HepG2 (cell line): ENCODE measurements around the gene THAP3. TPM values are rescaled to one million over a fixed set of nuclear protein-coding genes. Genes with fewer than 3 reads are reported as not detected.

Experiments
- ATAC-seq: fragments of 200-7000 bp; cut with Tn5 transposase; 3 replicates; pipeline ENCODE4 v1.9.1; 2020; ENCODE audit warnings: mild to moderate bottlenecking, moderate library complexity
- BruUV-seq: library from RNA; stranded (reverse); fragments of 400-500 nt; replicated peaks from 2 replicates; lab custom pipeline; 2021; lab: Mats Ljungman, UMichigan
- CTCF ChIA-PET: fragments of 300-600 bp; formaldehyde crosslinking; extraction: SDS; loops from one replicate; lab custom pipeline; 2021; ENCODE audit warnings: low total read pairs, inconsistent platforms, low intra/inter-chr PET ratio; lab: Yijun Ruan, JAX
- POLR2A ChIA-PET: fragments of 350-600 bp; sonication (Branson Sonifier 250); formaldehyde crosslinking; loops from one replicate; lab custom pipeline; 2020; ENCODE audit warnings: antibody characterized with exemption, inconsistent platforms; lab: Yijun Ruan, JAX
- DNase-seq: peaks from one replicate; pipeline ENCODE4 v3.0.0-alpha.2; 2015; ENCODE audit warnings: low spot score
- FAIRE-seq: peaks from 3 replicates; lab custom pipeline; 2011; peaks lifted over from hg19 to GRCh38; lab: Jason Lieb, UNC
- H2AFZ ChIP-seq: one replicate; pipeline ENCODE4 v1.6.1; 2011; ENCODE audit warnings: low read length, inconsistent platforms
- H3K27ac ChIP-seq: fragments of 300-600 bp; 3 replicates; pipeline ENCODE4 v1.8.0; 2011; ENCODE audit warnings: mixed run types, mild to moderate bottlenecking, mixed read lengths, low read length, inconsistent platforms; ENCODE audit not compliant: insufficient read depth; ENCODE audit errors: extremely low read length
- H3K27me3 ChIP-seq, 2 experiments: fragments of 200-600 bp in 1 of 2; 2 replicates in 1 of 2; 3 replicates in 1 of 2; pipeline versions ENCODE4 v1.6.0 to v1.8.0; 2011; ENCODE audit warnings: low read length in 2 of 2, mild to moderate bottlenecking in 2 of 2, moderate library complexity in 2 of 2, inconsistent platforms in 1 of 2; ENCODE audit not compliant: insufficient read depth in 2 of 2, control insufficient read depth in 1 of 2
- H3K36me3 ChIP-seq, 2 experiments: fragments of 200-600 bp in 1 of 2; replicated peaks in 1 of 2; 2 replicates in 1 of 2; 3 replicates in 1 of 2; pipeline versions ENCODE4 v1.5.1 to v1.8.0; 2011; ENCODE audit warnings: low read length in 2 of 2, inconsistent platforms in 1 of 2; ENCODE audit not compliant: insufficient read depth in 2 of 2, control insufficient read depth in 1 of 2
- H3K4me1 ChIP-seq: 2 replicates; pipeline ENCODE4 v1.5.1; 2012; ENCODE audit warnings: low read length, inconsistent platforms; ENCODE audit not compliant: insufficient read depth
- H3K4me2 ChIP-seq: 2 replicates; pipeline ENCODE4 v1.6.0; 2011; ENCODE audit warnings: low read depth, low read length, inconsistent platforms
- H3K4me3 ChIP-seq, 3 experiments: fragments of 200-600 bp in 1 of 3; sonication (generic), shearing (Covaris generic) in 1 of 3; replicated peaks in 1 of 3; 2 replicates each; pipeline ENCODE4 v1.5.1; 2011 to 2016; ENCODE audit warnings: low read length in 3 of 3, inconsistent platforms in 2 of 3, low read depth in 2 of 3, mild to moderate bottlenecking in 2 of 3, control low read depth in 1 of 3, mixed read lengths in 1 of 3; ENCODE audit not compliant: insufficient read depth in 1 of 3
- H3K79me2 ChIP-seq: one replicate; pipeline ENCODE4 v1.6.1; 2011; ENCODE audit warnings: low read length, inconsistent platforms; ENCODE audit not compliant: insufficient read depth
- H3K9ac ChIP-seq: 2 replicates; pipeline ENCODE4 v1.6.0; 2011; ENCODE audit warnings: mild to moderate bottlenecking, low read depth, low read length, inconsistent platforms; ENCODE audit not compliant: insufficient read depth
- H3K9me3 ChIP-seq: 2 replicates; pipeline ENCODE4 v1.5.1; 2012; ENCODE audit warnings: mild to moderate bottlenecking, low read length
- H4K20me1 ChIP-seq: 2 replicates; pipeline ENCODE4 v1.6.0; 2011; ENCODE audit warnings: inconsistent platforms, mild to moderate bottlenecking, low read length, moderate library complexity; ENCODE audit not compliant: insufficient read depth
- KAT2B ChIP-seq: fragments of 150-350 bp; IDR thresholded peaks from 2 replicates; pipeline ENCODE4 v1.6.1; 2014; ENCODE audit warnings: low read depth, low read length, borderline replicate concordance
- TEAD3 ChIP-seq: optimal IDR thresholded peaks from 2 replicates; pipeline ENCODE3; 2016; ENCODE audit warnings: borderline replicate concordance
- ZNF121 ChIP-seq: sonication (generic); formaldehyde crosslinking; IDR thresholded peaks from 2 replicates; pipeline ENCODE4 v1.5.0; 2020; ENCODE audit warnings: mild to moderate bottlenecking, missing genetic modification reagents
- ZNF292 ChIP-seq: sonication (generic); formaldehyde crosslinking; IDR thresholded peaks from 2 replicates; pipeline ENCODE4 v1.8.1; 2022; ENCODE audit warnings: mild to moderate bottlenecking, low read depth, missing genetic modification reagents, borderline replicate concordance
- WGBS: methylation state at CpG from one replicate; pipeline ENCODE4 v1.1.6; 2017; ENCODE audit warnings: low lambda C conversion rate; 5-methylcytosine and 5-hydroxymethylcytosine counted together
- in situ Hi-C: cut with HindIII; loops from 2 replicates; pipeline ENCODE4 v1.10.0; 2017; ENCODE audit warnings: low pct_unique_long_range_greater_than_20kb; ENCODE audit not compliant: extremely low pct_ligation_motif_present
- intact Hi-C: fragments of 100-400 bp; cut with micrococcal nuclease; formaldehyde crosslinking; loops from one replicate; pipeline ENCODE4 v1.10.0; 2022; ENCODE audit not compliant: unreplicated experiment
- polyA plus RNA-seq, 8 experiments: library from polyadenylated mRNA; depleted of rRNA in 3 of 8; stranded (reverse) in 7 of 8; unstranded in 1 of 8; fragments of >200 nt; fragmentation: Illumina TruSeq in 4 of 8; extraction: Trizol in 4 of 8; gene quantifications; 2 replicates each; pipeline versions ENCODE4 v1.2.1 to v1.2.3, GENCODE V29; 2011 to 2016; ENCODE audit warnings: low read depth in 4 of 8, missing spikeins in 1 of 8, mixed read lengths in 1 of 8; ENCODE audit not compliant: insufficient read depth in 1 of 8
- total RNA-seq, 5 experiments: library from RNA; depleted of rRNA; stranded (reverse); fragments of >200 nt; fragmentation: Illumina TruSeq; extraction: Trizol; gene quantifications; 2 replicates each; pipeline ENCODE4 v1.2.3, GENCODE V29; 2016; ENCODE audit warnings: low read depth in 1 of 5
- TF ChIP-seq, protein P1 (sequence below): sonication (generic); formaldehyde crosslinking; IDR thresholded peaks from 2 replicates; pipeline ENCODE4 v1.4.0; 2020; ENCODE audit warnings: mild to moderate bottlenecking, missing genetic modification reagents

Gene THAP3
- total and polyA plus RNA-seq, 2 of the 13 experiments (the other 11 are each of a cell fraction or from before 2014, with no cell fraction given): 10.3 to 14.9 TPM

GRCh38 chr1:6667139-6667538, 42.5 kb downstream of the THAP3 start:
- CTCF ChIA-PET: no interaction called here

GRCh38 chr1:6668503-6668902, 43.8 kb downstream of the THAP3 start:
- Histone ChIP-seq H3K36me3 (peaks cover 15 to 45% of the 10 kb centered on the region in 2 experiments), H3K9ac (no peak overlapping the region), H3K9me3 (no peaks in the 10 kb centered on the region), H3K27me3 (no peaks in the 10 kb centered on the region), H3K4me2 (no peak overlapping the region), H4K20me1 (peaks cover 3% of the 10 kb centered on the region; the same call in 1 of the 2 replicates), H3K4me1 (no peaks in the 10 kb centered on the region), H3K4me3 (no peak overlapping the region), H2AFZ (no peak overlapping the region)
- no peak for ATAC-seq
- POLR2A ChIA-PET: no interaction called here
- no peak for FAIRE-seq
- CTCF ChIA-PET: no interaction called here
- DNase-seq: no peak
- no TSS peak for BruUV-seq
- over 99% methylated on average over 9 of the region's 9 CpGs for WGBS
- in situ Hi-C loops: no loop called here
- intact Hi-C loops: no loop called here
- TF ChIP-seq ZNF292 (CRISPR knock-in tag): no peak
- TF ChIP-seq ZNF121 (CRISPR knock-in tag): peak; percentile 40; the same call in 1 of the 2 replicates
- TF ChIP-seq TEAD3: no peak
- TF ChIP-seq, all 625 proteins: peak for 1
- Histone ChIP-seq H3K27ac (no peak overlapping the region), H3K79me2 (peaks cover 8% of the 10 kb centered on the region)

More at GRCh38 chr1:6667139-6667538, 42.5 kb downstream of the THAP3 start:
- in situ Hi-C loops: no loop called here
- FAIRE-seq (no peak), DNase-seq (no peak), ATAC-seq (no peak)
- no TSS peak for BruUV-seq
- Histone ChIP-seq H4K20me1 (peaks cover 3% of the 10 kb centered on the region; the same call in 1 of the 2 replicates), H3K9ac (no peak overlapping the region), H3K27me3 (no peaks in the 10 kb centered on the region), H3K27ac (no peak overlapping the region), H3K9me3 (no peaks in the 10 kb centered on the region), H3K36me3 (peaks cover 15 to 49% of the 10 kb centered on the region in 2 experiments), H3K4me1 (no peaks in the 10 kb centered on the region), H3K79me2 (peaks cover 7% of the 10 kb centered on the region), H2AFZ (no peak overlapping the region), H3K4me2 (no peak overlapping the region), H3K4me3 (no peak overlapping the region)
- POLR2A ChIA-PET: no interaction called here
- intact Hi-C loops: no loop called here
- TF ChIP-seq, protein P1, sequence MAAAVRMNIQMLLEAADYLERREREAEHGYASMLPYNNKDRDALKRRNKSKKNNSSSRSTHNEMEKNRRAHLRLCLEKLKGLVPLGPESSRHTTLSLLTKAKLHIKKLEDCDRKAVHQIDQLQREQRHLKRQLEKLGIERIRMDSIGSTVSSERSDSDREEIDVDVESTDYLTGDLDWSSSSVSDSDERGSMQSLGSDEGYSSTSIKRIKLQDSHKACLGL (CRISPR knock-in tag): 0 out of 2 replicates have a peak, but pooled peaks have one; percentile 20
- TF ChIP-seq KAT2B: no peak
- WGBS: 100% methylated on average over 6 of the region's 6 CpGs
